ENCODE results near the gene VHLL.

Gene VHLL

GRCh38 chr1:156342166-156342955 lies 43.3 kb upstream of the VHLL start:
- TF ChIP-seq SIN3A (IDR thresholded peaks at IDR 0.05; ENCODE audit: borderline replicate concordance, insufficient read depth, low read length) = no peak
- no peak for TF ChIP-seq POLR2AphosphoS5 (IDR thresholded peaks at IDR 0.05; ENCODE audit: low read depth, low read length)
- no peak for TF ChIP-seq REST (IDR thresholded peaks at IDR 0.05; ENCODE audit: insufficient read depth in 1 of 2, low read depth in 2 of 2, low read length in 2 of 2)
- TF ChIP-seq FOXP2 (optimal IDR thresholded peaks at IDR 0.05; ENCODE audit: borderline replicate concordance, extremely low read depth, extremely low read length, insufficient read depth) = no peak
- no peak for TF ChIP-seq TAF1 (IDR thresholded peaks at IDR 0.05; ENCODE audit: borderline replicate concordance, insufficient read depth, low read length)

- TF ChIP-seq TAF1 (IDR thresholded peaks at IDR 0.05; ENCODE audit: borderline replicate concordance, insufficient read depth, low read length) = peak; percentile 97
- TF ChIP-seq REST (IDR thresholded peaks at IDR 0.05; ENCODE audit: insufficient read depth in 1 of 2, low read depth in 2 of 2, low read length in 2 of 2) = peak in 1 of 2 experiments; percentile 60; a peak in 2 of 4 replicates
- TF ChIP-seq POLR2AphosphoS5 (IDR thresholded peaks at IDR 0.05; ENCODE audit: low read depth, low read length) = peak; percentile 97
- TF ChIP-seq SIN3A (IDR thresholded peaks at IDR 0.05; ENCODE audit: borderline replicate concordance, insufficient read depth, low read length) = peak; percentile 91; the same call in 1 of the 2 replicates
- peak; percentile 10 for TF ChIP-seq FOXP2 (optimal IDR thresholded peaks at IDR 0.05; ENCODE audit: borderline replicate concordance, extremely low read depth, extremely low read length, insufficient read depth)
These were observed 39.3 kb upstream of the VHLL start, which contains the start of the genes CCT3 and TSACC for GRCh38 chr1:156338180-156338976. Gene CCT3, minus strand, starts transcription at chr1:156338292. Its CDS starts 108 bp downstream, at chr1:156338184. Gene TSACC, plus strand, starts transcription at chr1:156338526. Its CDS starts 1,232 bp downstream, at chr1:156339758.

GRCh38 chr1:156337888-156338179 lies 38.7 kb upstream of the VHLL start:
- TF ChIP-seq SIN3A (IDR thresholded peaks at IDR 0.05; ENCODE audit: borderline replicate concordance, insufficient read depth, low read length) (no peak; the same call in 1 of the 2 replicates), POLR2AphosphoS5 (IDR thresholded peaks at IDR 0.05; ENCODE audit: low read depth, low read length) (no peak), FOXP2 (optimal IDR thresholded peaks at IDR 0.05; ENCODE audit: borderline replicate concordance, extremely low read depth, extremely low read length, insufficient read depth) (no peak), REST (IDR thresholded peaks at IDR 0.05; ENCODE audit: insufficient read depth in 1 of 2, low read depth in 2 of 2, low read length in 2 of 2) (no peak), TAF1 (IDR thresholded peaks at IDR 0.05; ENCODE audit: borderline replicate concordance, insufficient read depth, low read length) (no peak)

GRCh38 chr1:156337052-156337887 lies 38.2 kb upstream of the VHLL start:
- TF ChIP-seq FOXP2 (optimal IDR thresholded peaks at IDR 0.05; ENCODE audit: borderline replicate concordance, extremely low read depth, extremely low read length, insufficient read depth) (no peak), REST (IDR thresholded peaks at IDR 0.05; ENCODE audit: insufficient read depth in 1 of 2, low read depth in 2 of 2, low read length in 2 of 2) (no peak), TAF1 (IDR thresholded peaks at IDR 0.05; ENCODE audit: borderline replicate concordance, insufficient read depth, low read length) (no peak), SIN3A (IDR thresholded peaks at IDR 0.05; ENCODE audit: borderline replicate concordance, insufficient read depth, low read length) (no peak), POLR2AphosphoS5 (IDR thresholded peaks at IDR 0.05; ENCODE audit: low read depth, low read length) (no peak)
